Activated CD4-positive, alpha-beta T cell treated with anti-CD3 and anti-CD28 coated beads, Interleukin-2, amount 50 U/mL, for 48 hours (primary cell): Measurements from ENCODE around the gene EXD3.
"Not testable (repeated sequence)": the region's sequence is repeated elsewhere in the genome, so short reads cannot be mapped to it uniquely, and the experiment has no call there.

Source experiments
- DNase-seq, 2 experiments: peaks; one replicate each; pipeline ENCODE4 v3.0.0-alpha.2; 2020

EXD3 gene, protein sequence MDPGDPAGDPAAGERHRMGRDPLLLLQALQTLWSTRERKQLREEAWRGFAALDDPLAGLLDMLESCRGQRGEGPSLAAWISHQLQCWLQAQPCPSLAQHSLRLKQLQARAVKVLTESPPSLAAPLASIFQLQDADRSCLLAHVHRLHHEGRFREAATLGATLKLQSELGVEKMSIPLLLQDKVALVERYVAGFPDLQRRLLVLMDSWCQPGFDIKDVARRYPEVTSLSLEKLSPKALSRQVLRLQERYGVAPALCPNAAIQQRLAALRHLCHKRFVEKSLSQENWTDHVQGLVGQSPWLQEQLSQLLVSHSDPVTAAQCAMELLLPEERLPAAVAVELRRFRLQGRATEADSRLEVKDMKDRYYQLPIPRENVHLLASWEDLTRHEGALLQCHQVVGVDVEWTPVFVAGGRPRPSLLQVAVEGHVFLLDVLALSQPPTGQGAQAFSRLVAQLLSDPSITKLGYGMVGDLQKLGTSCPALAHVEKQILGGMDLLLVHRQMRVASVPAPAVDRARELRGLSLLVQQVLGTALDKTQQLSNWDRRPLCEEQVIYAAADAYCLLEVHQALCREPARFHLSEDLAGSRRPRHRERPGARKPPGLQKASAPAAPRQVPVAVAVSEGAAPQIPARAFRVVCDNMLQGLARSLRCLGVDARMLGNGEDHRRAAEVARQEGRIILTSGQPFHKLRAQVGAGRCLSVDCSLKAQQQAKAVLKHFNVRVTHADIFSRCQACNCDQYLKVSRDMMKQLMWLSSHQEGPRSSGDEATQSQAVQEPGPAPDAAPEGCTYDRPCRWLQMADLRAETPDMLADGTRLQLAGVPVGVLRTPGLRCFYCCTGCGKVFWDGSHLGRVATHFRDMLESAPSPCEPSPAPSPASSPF

GRCh38 chr9:137422604-137423513 lies at the start of gene EXD3, which contains the start of gene NOXA1:
EXD3 (minus strand) TSS chr9:137423162; CDS start chr9:137395357, 27,805 bp downstream.
NOXA1 (plus strand) TSS chr9:137423393; CDS start chr9:137423530, 137 bp downstream.
- DNase-seq: peak; percentile 95 to 96

DNA sequence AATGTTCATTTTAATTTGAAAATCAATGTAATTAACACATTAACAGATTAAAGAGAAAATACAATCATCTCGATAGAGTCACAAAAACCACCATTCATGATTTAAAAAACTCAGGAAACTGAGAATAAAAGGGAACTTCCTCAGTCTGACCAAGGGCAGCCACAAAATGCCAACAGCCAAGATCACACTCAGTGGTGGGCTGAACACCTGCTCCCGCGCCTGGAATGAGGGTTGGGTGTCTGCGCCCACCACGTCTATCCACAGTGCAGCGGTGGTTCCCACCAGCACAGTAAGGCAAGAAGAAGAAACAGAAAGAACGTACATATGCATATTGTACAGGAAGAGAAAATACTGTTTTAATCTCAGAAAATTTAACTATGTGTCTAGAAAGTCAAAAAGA lies 47.8 kb upstream of the EXD3 start:
- DNase-seq: no peak

GRCh38 chr9:137467896-137468295 lies 44.9 kb upstream of the EXD3 start:
- no peak for DNase-seq

- DNase-seq: no peak
Measured at GRCh38 chr9:137467161-137467581, 44.2 kb upstream of the EXD3 start.

- not testable (repeated sequence) for DNase-seq
Measured at GRCh38 chr9:137466389-137467085, 43.6 kb upstream of the EXD3 start.

GRCh38 chr9:137465720-137466388 lies 42.9 kb upstream of the EXD3 start:
- DNase-seq: no peak

GRCh38 chr9:137465000-137465719 lies 42.2 kb upstream of the EXD3 start:
- no peak for DNase-seq

DNA sequence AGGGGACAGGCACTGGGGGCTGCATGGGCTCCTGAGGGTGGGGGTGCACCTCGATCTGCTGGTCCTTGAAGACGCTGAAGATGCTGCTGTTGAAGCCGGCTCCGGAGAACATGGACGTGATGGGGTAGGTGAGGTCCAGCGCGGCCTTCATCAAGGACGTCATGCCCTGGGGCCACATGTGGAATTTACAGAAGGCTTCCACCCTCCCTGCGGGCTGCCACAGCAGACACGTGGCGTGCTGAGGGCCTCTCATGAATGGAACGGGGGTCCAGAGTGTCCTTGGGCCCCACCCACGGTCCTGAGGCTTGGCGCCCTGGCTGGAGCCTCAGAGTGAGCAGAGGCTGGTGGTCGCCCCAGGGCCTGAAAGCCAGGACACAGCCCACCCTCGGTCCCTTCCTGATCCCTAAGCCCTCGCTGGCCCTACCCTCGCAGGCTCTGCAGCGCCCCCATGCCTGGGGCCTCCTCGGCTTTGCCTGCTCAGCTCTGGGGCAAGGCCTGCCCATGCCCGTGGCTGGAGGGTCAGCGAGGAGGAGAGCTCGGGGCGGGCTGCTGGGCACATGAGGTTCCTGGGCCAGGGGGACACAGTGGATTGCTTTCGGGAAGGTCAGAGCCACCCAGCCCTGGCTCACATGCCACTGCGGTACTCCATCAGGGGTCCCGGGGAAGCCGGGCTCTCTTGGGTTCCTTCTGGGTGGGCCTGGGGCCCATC lies 41.5 kb upstream of the EXD3 start:
- no peak for DNase-seq

GRCh38 chr9:137463931-137464290 lies 40.9 kb upstream of the EXD3 start:
- no peak for DNase-seq

- no peak for DNase-seq
Measured at GRCh38 chr9:137462986-137463930, 40.3 kb upstream of the EXD3 start.

DNA sequence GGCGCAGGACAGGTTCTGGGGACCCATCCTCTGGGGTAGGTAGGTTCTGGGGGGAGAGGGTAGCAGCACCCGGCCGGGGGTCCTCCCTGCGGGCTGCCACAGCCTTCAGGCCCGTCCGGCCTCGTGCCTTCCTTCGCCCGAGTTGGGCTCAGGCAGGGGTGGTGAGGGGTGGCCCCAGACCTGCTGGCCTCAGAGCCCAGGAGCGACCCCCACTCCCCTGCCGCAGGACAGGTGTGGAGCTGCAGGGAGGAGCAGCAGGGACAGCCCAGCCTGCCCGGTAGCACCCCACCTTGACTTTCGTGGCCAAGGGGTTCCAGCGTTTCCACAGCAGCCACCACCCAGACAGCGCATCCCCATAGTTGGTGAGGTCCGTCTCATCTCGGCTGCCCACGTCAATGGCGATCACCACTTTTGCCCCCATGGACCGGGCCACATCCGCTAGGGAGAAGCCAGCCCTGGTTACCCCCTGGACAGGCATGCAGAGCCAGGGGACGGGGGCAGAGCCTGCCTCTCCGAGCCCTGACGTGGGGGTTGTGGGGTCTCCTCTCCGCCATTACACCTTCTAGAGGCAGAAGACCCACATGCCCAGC lies 39.5 kb upstream of the EXD3 start:
- DNase-seq: no peak

DNA sequence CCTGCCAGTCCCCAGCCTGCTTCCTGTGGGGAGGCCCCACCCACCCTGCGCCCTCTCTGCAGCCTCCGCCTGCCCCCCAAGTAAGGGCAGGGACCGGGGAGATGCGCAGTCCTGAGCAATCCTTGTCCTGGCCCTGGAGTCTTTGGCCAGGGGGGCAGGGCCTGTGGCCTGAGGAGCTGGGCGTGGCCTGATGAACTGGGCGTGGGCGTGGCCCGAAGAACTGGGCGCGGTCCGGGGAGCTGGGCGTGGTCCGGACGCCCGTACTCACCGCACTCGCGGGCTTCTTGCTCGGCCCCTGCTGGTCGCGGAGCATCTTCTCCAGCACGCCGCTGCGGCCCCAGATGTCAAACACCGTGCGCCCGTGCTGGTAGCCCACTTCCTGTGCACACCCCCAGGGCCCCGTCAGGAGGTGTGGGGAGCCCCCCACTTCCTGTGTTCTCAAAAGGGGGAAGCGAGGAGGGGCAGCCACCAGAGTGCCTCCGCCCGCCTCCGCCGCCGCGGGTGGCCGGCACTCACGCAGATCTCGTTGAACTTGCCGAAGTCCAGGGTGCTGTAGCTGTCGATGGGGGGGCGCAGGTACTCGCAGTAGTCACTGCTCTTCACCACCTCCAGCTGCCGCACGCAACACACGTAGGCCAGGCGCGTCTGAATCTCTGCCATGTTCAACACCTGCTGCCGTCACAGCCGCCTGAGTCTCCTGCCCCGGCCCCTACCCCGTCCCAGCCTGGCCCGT lies 38.9 kb upstream of the EXD3 start:
- DNase-seq: peak; percentile 87 to 89

DNA sequence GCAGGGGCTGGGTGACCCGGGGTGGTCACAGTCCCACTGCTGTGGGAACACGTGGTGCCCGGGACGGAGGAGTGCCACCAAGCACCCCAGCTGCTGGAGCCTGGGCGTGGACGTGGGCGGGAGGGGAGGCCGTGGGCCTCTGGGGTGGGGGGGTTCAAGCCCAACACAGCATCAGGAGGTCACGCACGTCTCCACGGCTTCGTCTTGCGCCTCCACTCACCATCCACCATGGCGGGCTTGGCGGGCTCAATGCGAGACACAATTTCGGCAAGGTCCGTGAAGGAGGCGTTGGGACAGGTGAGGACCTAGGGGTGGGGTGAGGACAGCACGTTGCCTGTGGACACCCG lies 38.3 kb upstream of the EXD3 start:
- DNase-seq: no peak

DNA sequence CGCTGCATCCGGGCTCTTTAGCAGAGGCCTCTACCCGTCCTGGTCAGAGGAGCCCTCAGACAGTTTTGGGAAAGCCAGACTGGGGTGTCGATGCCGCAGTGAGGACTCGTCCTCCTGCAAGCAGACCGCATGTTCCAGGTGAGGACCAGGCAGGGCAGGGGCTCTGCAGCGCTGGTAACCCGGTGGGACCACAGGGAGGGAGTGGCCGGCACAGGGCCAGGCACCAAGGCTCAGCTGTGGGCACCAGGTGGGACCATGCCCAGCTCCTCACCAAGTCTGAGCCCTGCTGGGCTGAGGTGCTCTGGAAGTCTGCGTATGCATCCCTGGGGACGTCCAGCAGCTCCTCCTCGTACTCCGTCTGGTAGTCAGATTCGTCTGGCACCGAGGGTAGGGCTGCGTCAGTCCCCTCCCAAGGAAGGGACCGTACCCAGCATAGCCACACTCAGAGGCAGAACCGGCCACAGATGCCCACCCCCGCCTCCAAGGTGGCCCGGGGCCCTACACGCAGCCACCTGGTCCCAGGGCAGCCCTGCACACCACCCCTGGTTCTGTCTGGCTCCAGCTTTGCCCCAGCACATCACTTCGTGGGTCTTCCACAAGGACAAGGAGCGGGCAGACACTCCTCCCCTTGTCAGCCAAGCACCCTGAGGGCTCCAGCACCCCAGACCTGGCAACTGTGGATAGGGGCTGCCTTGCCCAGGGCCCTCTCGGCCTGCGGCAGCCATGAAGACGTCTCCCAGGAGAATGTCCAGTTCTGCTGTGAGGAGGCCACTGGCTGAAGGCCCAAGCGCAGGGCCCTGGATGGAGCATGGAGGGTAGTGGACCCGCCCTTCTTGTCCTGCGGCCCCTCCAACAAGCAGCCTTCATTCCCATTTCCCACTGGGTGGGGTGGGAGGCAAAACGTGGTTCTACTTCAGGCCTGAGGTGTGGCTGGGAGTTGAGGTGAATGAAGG lies 37.7 kb upstream of the EXD3 start:
- DNase-seq: no peak

DNA sequence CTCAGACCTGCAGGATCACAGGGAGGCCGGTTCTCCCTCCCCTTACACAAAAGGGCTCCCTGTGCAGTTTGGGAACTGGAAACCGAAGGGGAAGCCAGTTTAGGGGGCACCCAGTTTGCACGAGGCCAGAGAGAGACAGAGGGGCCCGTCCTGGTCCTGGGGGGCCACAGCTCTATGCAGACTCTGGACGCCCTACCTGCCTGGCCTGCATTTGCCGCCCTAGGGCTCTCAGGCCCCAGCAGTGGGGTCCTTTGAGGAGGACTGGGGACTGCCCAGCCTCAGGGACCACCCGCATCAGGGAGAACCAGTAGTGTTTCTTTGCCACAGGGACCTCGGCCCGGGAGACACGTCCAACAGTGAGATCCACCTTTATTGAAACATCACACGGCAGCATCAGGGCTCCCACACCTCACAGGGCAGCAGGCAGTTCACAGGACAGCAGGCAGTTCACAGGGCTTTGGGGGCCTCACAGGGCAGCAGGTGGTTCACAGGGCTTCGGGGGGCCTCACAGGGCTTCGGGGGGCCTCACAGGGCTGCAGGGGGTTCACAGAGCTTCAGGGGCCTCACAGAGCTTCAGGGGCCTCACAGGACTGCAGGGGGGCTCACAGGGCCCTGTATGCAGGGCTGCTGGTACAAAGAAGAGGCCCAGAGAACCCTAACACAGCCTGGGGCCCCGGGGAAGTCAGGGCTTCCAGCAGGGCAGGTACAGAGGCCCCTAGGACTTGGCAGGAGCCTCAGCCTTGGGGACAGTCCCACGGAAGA lies 36.8 kb upstream of the EXD3 start:
- peak in 1 of 2 experiments; percentile 16 for DNase-seq

DNA sequence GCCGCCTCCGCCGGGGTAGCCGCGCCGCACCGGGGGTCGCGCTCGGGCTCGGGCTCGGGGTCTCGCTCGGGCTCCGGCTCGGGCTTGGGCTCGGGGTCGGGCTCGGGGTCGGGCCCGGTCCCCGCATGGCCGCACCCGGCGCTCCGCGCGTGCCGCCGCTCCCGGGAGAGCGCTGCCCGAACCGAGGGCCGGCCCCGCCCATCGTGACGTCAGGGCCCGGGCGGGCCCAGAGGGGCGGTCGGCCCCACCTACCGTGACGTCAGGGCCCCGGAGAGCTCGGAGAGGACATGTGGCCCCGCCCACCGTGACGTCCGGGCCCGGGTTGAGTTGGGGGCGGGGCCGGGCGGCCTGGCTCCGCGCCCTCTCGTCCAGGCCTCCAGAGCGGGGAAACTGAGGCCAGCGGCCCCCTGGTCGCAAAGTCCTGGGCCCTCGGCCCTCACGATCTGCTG lies 36.2 kb upstream of the EXD3 start, which contains the start of gene NSMF:
Gene NSMF (minus strand): TSS at position 183 of the 449 bp plus-strand sequence. CDS start 232 bp downstream, outside the sequence.
- peak; percentile 93 for DNase-seq
